ENCODE results near the gene CELSR1. TPM values are rescaled to one million over a fixed set of nuclear protein-coding genes. Genes with fewer than 3 reads are reported as not detected.

Gene CELSR1
- total RNA-seq, 1 donor: 1.3 TPM

GRCh38 chr22:46575911-46576555, 38.6 kb upstream of the CELSR1 start:
- DNase-seq (ENCODE audit: low read depth in 2 of 3, low spot score in 2 of 3): no peak

- DNase-seq (ENCODE audit: low read depth in 2 of 3, low spot score in 2 of 3): no peak
These were observed 37.8 kb upstream of the CELSR1 start for GRCh38 chr22:46574993-46575910.

GRCh38 chr22:46574438-46574992, 37.1 kb upstream of the CELSR1 start:
- no peak for DNase-seq (ENCODE audit: low read depth in 2 of 3, low spot score in 2 of 3)

- no peak for DNase-seq (ENCODE audit: low read depth in 2 of 3, low spot score in 2 of 3)
These were observed 36.5 kb upstream of the CELSR1 start for GRCh38 chr22:46573781-46574437.

- no peak for DNase-seq (ENCODE audit: low read depth in 2 of 3, low spot score in 2 of 3)
These were observed 35.7 kb upstream of the CELSR1 start for GRCh38 chr22:46572911-46573780.

GRCh38 chr22:46571642-46572250, 34.3 kb upstream of the CELSR1 start:
- no peak for DNase-seq (ENCODE audit: low read depth in 2 of 3, low spot score in 2 of 3)

GRCh38 chr22:46569848-46570695, 32.7 kb upstream of the CELSR1 start:
- no peak for DNase-seq (ENCODE audit: low read depth in 2 of 3, low spot score in 2 of 3)

GRCh38 chr22:46569055-46569847, 31.8 kb upstream of the CELSR1 start:
- no peak for DNase-seq (ENCODE audit: low read depth in 2 of 3, low spot score in 2 of 3)

GRCh38 chr22:46568102-46568809, 30.8 kb upstream of the CELSR1 start:
- no peak for DNase-seq (ENCODE audit: low read depth in 2 of 3, low spot score in 2 of 3)

GRCh38 chr22:46567471-46567870, 30.1 kb upstream of the CELSR1 start:
- DNase-seq (ENCODE audit: low read depth in 2 of 3, low spot score in 2 of 3): no peak

GRCh38 chr22:46564084-46564714, 26.8 kb upstream of the CELSR1 start:
- no peak for DNase-seq (ENCODE audit: low read depth in 2 of 3, low spot score in 2 of 3)

- peak; percentile 49 to 83 (median 73) for DNase-seq (ENCODE audit: low read depth in 2 of 3, low spot score in 2 of 3)
These were observed 26.1 kb upstream of the CELSR1 start for GRCh38 chr22:46563381-46564083.

- no peak for DNase-seq (ENCODE audit: low read depth in 2 of 3, low spot score in 2 of 3)
These were observed 24.1 kb upstream of the CELSR1 start for GRCh38 chr22:46561435-46561905.

GRCh38 chr22:46560696-46561295, 23.4 kb upstream of the CELSR1 start:
- no peak for DNase-seq (ENCODE audit: low read depth in 2 of 3, low spot score in 2 of 3)

GRCh38 chr22:46557736-46558480, 20.5 kb upstream of the CELSR1 start:
- DNase-seq (ENCODE audit: low read depth in 2 of 3, low spot score in 2 of 3): no peak
